K562 (cell line): ENCODE measurements around the gene MBP. TPM values are rescaled to one million over a fixed set of nuclear protein-coding genes. Genes with fewer than 3 reads are reported as not detected.

Source experiments
- ATAC-seq: fragments of 200-7000 bp; cut with Tn5 transposase; 3 replicates; pipeline ENCODE4 v1.9.1; 2020; ENCODE audit warnings: moderate library complexity
- BruUV-seq: library from RNA; stranded (reverse); fragments of 400-500 nt; replicated peaks from 2 replicates; lab custom pipeline; 2021; lab: Mats Ljungman, UMichigan
- CTCF ChIA-PET: fragments of 300-600 bp; formaldehyde crosslinking; extraction: SDS; loops from one replicate; lab custom pipeline; 2021; ENCODE audit warnings: low intra/inter-chr PET ratio; lab: Yijun Ruan, JAX
- POLR2A ChIA-PET: fragments of 300-600, 350-650 bp; sonication (Branson Sonifier 250); formaldehyde crosslinking; extraction: SDS; loops from one replicate; lab custom pipeline; 2021; ENCODE audit warnings: antibody characterized with exemption, inconsistent platforms; lab: Yijun Ruan, JAX
- DNase-seq, 4 experiments: peaks; one replicate each; pipeline versions ENCODE4 v3.0.0 to v3.0.0-alpha.2; 2011 to 2018; ENCODE audit warnings: low spot score in 3 of 4, mixed read lengths in 3 of 4; ENCODE audit errors: extremely low read depth in 1 of 4
- FAIRE-seq: peaks from 2 replicates; lab custom pipeline; 2011; peaks lifted over from hg19 to GRCh38; lab: Jason Lieb, UNC
- H2AFZ ChIP-seq: 2 replicates; pipeline ENCODE4 v1.6.0; 2011; ENCODE audit warnings: low read depth, low read length, control low read depth, inconsistent platforms
- H3K27ac ChIP-seq: fragments of 200-600 bp; 3 replicates; pipeline ENCODE4 v1.8.0; 2011; ENCODE audit warnings: low read depth, mild to moderate bottlenecking, control low read depth, inconsistent platforms, low read length, moderate library complexity, mixed read lengths; ENCODE audit errors: extremely low read depth
- H3K27me3 ChIP-seq, 2 experiments: fragments of 300-600 bp in 1 of 2; 2 replicates in 1 of 2; 3 replicates in 1 of 2; pipeline versions ENCODE4 v1.6.0 to v1.8.0; 2011; ENCODE audit warnings: inconsistent platforms in 2 of 2, low read length in 2 of 2, mild to moderate bottlenecking in 1 of 2, mixed read lengths in 1 of 2, moderate library complexity in 1 of 2; ENCODE audit not compliant: control insufficient read depth in 2 of 2, insufficient read depth in 2 of 2
- H3K36me3 ChIP-seq: fragments of 300-600 bp; 3 replicates; pipeline ENCODE4 v1.8.0; 2011; ENCODE audit warnings: mild to moderate bottlenecking, low read length, inconsistent platforms; ENCODE audit not compliant: control insufficient read depth, insufficient read depth
- H3K4me1 ChIP-seq, 2 experiments: fragments of 200-600 bp in 1 of 2; replicated peaks in 1 of 2; 2 replicates in 1 of 2; 3 replicates in 1 of 2; pipeline versions ENCODE4 v1.5.1 to v1.8.0; 2011; ENCODE audit warnings: inconsistent platforms in 2 of 2, low read length in 2 of 2, mild to moderate bottlenecking in 1 of 2, mixed read lengths in 1 of 2, moderate library complexity in 1 of 2; ENCODE audit not compliant: control insufficient read depth in 2 of 2, insufficient read depth in 2 of 2
- H3K4me2 ChIP-seq: 2 replicates; pipeline ENCODE4 v1.6.1; 2011; ENCODE audit warnings: low read length, control low read depth, inconsistent platforms, mixed read lengths; ENCODE audit not compliant: insufficient read depth
- H3K4me3 ChIP-seq: fragments of 200-600 bp; sonication (generic), shearing (Covaris generic); 2 replicates; pipeline ENCODE4 v1.5.1; 2016; ENCODE audit warnings: control low read depth, inconsistent platforms
- H3K79me2 ChIP-seq: fragments of 200-600 bp; 3 replicates; pipeline ENCODE4 v1.8.0; 2011; ENCODE audit warnings: low read length, inconsistent platforms; ENCODE audit not compliant: control insufficient read depth, insufficient read depth
- H3K9ac ChIP-seq, 2 experiments: 2 replicates each; pipeline versions ENCODE4 v1.6.0 to v1.6.1; 2011; ENCODE audit warnings: low read depth in 2 of 2, low read length in 2 of 2, control low read depth in 1 of 2, inconsistent platforms in 1 of 2, mild to moderate bottlenecking in 1 of 2, mixed read lengths in 1 of 2; ENCODE audit not compliant: insufficient read depth in 1 of 2
- H3K9me1 ChIP-seq: one replicate; pipeline ENCODE4 v1.6.0; 2011; ENCODE audit warnings: inconsistent platforms, mild to moderate bottlenecking, low read length, moderate library complexity; ENCODE audit not compliant: control insufficient read depth, insufficient read depth
- H3K9me3 ChIP-seq: replicated peaks from 2 replicates; pipeline ENCODE4 v1.5.1; 2011; ENCODE audit warnings: low read depth, low read length, inconsistent platforms; ENCODE audit not compliant: control insufficient read depth, insufficient read depth
- H4K20me1 ChIP-seq: replicated peaks from 2 replicates; pipeline ENCODE4 v1.6.1; 2011; ENCODE audit warnings: low read length, inconsistent platforms, mixed read lengths; ENCODE audit not compliant: control insufficient read depth, insufficient read depth
- KLF13 ChIP-seq: fragments of 450-650 bp; IDR thresholded peaks from 2 replicates; pipeline ENCODE4 v1.6.1; 2016; ENCODE audit warnings: missing genetic modification characterization, low read depth, mild to moderate bottlenecking, missing compliant biosample characterization, moderate library complexity, borderline replicate concordance
- NCOR1 ChIP-seq: fragments of 450-650 bp; IDR thresholded peaks from 2 replicates; pipeline ENCODE4 v1.6.1; 2016; ENCODE audit warnings: mild to moderate bottlenecking, moderate library complexity
- NFXL1 ChIP-seq: fragments of 450-650 bp; formaldehyde crosslinking; IDR thresholded peaks from 2 replicates; pipeline ENCODE4 v1.4.0; 2021; ENCODE audit warnings: mild to moderate bottlenecking
- PHF20 ChIP-seq: fragments of 450-650 bp; IDR thresholded peaks from 2 replicates; pipeline ENCODE4 v1.6.1; 2018; ENCODE audit not compliant: partially characterized antibody
- ZNF384 ChIP-seq: IDR thresholded peaks from 2 replicates; pipeline ENCODE4 v1.6.1; 2012; ENCODE audit warnings: low read depth, low read length, improper control_type of control experiment
- ZNF395 ChIP-seq: fragments of 200-800 bp; sonication (Bioruptor generic); IDR thresholded peaks from 2 replicates; pipeline ENCODE4 v1.6.1; 2017; ENCODE audit warnings: missing genetic modification characterization, missing compliant biosample characterization
- WGBS: fragments of 100-300 bp; shearing (Covaris generic); methylation state at CpG from one replicate; pipeline ENCODE4 v1.1.6; 2016; ENCODE audit warnings: low coverage, mixed read lengths; ENCODE audit not compliant: insufficient coverage; ENCODE audit errors: missing lambda C conversion rate; 5-methylcytosine and 5-hydroxymethylcytosine counted together
- in situ Hi-C: fragments of 300-500 bp; cut with MboI; formaldehyde crosslinking; loops from 4 replicates; pipeline ENCODE4 v1.15.0; 2018; ENCODE audit warnings: inconsistent platforms, mixed read lengths
- intact Hi-C: fragments of 100-400 bp; cut with micrococcal nuclease; formaldehyde crosslinking; loops from 2 replicates; pipeline ENCODE4 v1.14.2; 2022
- polyA plus RNA-seq, 8 experiments: library from polyadenylated mRNA; depleted of rRNA in 4 of 8; stranded (reverse) in 5 of 8; unstranded in 3 of 8; fragments of >200 nt; fragmentation: Nextera tagmentation in 2 of 8; fragmentation: Illumina TruSeq in 1 of 8; extraction: Ambion mirVana in 2 of 8; extraction: Trizol in 1 of 8; gene quantifications; 2 replicates each; pipeline versions ENCODE4 v1.2.1 to v1.2.3, GENCODE V29; 2011 to 2014; ENCODE audit warnings: inconsistent platforms in 1 of 8, missing spikeins in 1 of 8
- total RNA-seq, 7 experiments: library from RNA; depleted of rRNA in 6 of 7; stranded (reverse); fragments of >200 nt in 6 of 7; fragmentation: Illumina TruSeq in 2 of 7; extraction: Trizol in 2 of 7; gene quantifications; 2 replicates each; pipeline versions ENCODE4 v1.2.1 to v1.2.3, GENCODE V29; 2011 to 2021; ENCODE audit warnings: low replicate concordance in 1 of 7

The MBP gene
- total and polyA plus RNA-seq, 9 of the 15 experiments (the other 6 are each of a cell fraction or from before 2014, with no cell fraction given): 0.09 TPM; not detected in 8

GRCh38 chr18:77141401-77142118, 9.0 kb upstream of the MBP start:
- H3K9me3 ChIP-seq: no peaks in the 10 kb centered on the region
- no peak overlapping the region for H3K4me2 ChIP-seq
- 0% methylated on average over 4 of the region's 8 CpGs for WGBS
- TF ChIP-seq NFXL1 (CRISPR knock-in tag): no peak
- 0 out of 2 replicates have a peak, but pooled peaks have one; percentile 36 for TF ChIP-seq ZNF384
- H3K36me3 ChIP-seq: no peaks in the 10 kb centered on the region
- CTCF ChIA-PET: no interaction called here
- intact Hi-C loops: no loop called here
- no peaks in the 10 kb centered on the region for H3K4me1 ChIP-seq
- H3K27ac ChIP-seq: no peak overlapping the region
- no peak for ATAC-seq
- H2AFZ ChIP-seq: no peak overlapping the region
- no peak for DNase-seq
- no peaks in the 10 kb centered on the region for H3K9me1 ChIP-seq
- H3K79me2 ChIP-seq: no peaks in the 10 kb centered on the region
- H3K27me3 ChIP-seq: no peaks in the 10 kb centered on the region
- POLR2A ChIA-PET: no interaction called here
- BruUV-seq: no TSS peak
- H3K9ac ChIP-seq: no peak overlapping the region
- FAIRE-seq: no peak
- H3K4me3 ChIP-seq: no peak overlapping the region
- in situ Hi-C loops: no loop called here
- H4K20me1 ChIP-seq: no peaks in the 10 kb centered on the region

GRCh38 chr18:77140439-77141109, 8.0 kb upstream of the MBP start:
- Histone ChIP-seq H3K36me3 (no peaks in the 10 kb centered on the region), H3K4me2 (no peak overlapping the region), H3K4me3 (no peak overlapping the region), H4K20me1 (no peaks in the 10 kb centered on the region), H3K27ac (no peak overlapping the region), H3K79me2 (no peaks in the 10 kb centered on the region), H2AFZ (no peak overlapping the region), H3K9me1 (no peaks in the 10 kb centered on the region), H3K9me3 (no peaks in the 10 kb centered on the region), H3K9ac (no peak overlapping the region), H3K27me3 (no peaks in the 10 kb centered on the region), H3K4me1 (no peaks in the 10 kb centered on the region)
- CTCF ChIA-PET: no interaction called here
- FAIRE-seq: no peak
- intact Hi-C loops: no loop called here
- BruUV-seq: no TSS peak
- no peak for ATAC-seq
- DNase-seq: no peak
- no peak for TF ChIP-seq KLF13 (tag)
- TF ChIP-seq PHF20: no peak
- TF ChIP-seq NCOR1: no peak
- no peak for TF ChIP-seq ZNF395
- in situ Hi-C loops: no loop called here
- POLR2A ChIA-PET: no interaction called here
- WGBS: 0% methylated on average over 3 of the region's 7 CpGs
